Prostate gland (tissue), 2 donors: ENCODE results near the gene RASSF9. TPM values are rescaled to one million over a fixed set of nuclear protein-coding genes. Genes with fewer than 3 reads are reported as not detected.

Experiments
- DNase-seq: peaks from one replicate; pipeline ENCODE4 v3.0.0-alpha.2; 2019; ENCODE audit warnings: low spot score
- H3K27ac ChIP-seq, 2 donors: fragments of 200-600 bp; sonication (generic); 2 replicates each; pipeline ENCODE4 v1.5.1; 2017 to 2019
- H3K27me3 ChIP-seq: fragments of 200-600 bp; sonication (generic); replicated peaks from 2 replicates; pipeline ENCODE4 v1.5.1; 2019; ENCODE audit not compliant: insufficient read depth
- H3K36me3 ChIP-seq, 2 donors: fragments of 200-600 bp; sonication (generic); 1 replicate in 1 of 2; 2 replicates in 1 of 2; pipeline versions ENCODE4 v1.5.1 to v1.8.1; 2017 to 2019
- H3K4me1 ChIP-seq: fragments of 200-600 bp; sonication (generic); replicated peaks from 2 replicates; pipeline ENCODE4 v1.5.1; 2019
- H3K4me3 ChIP-seq, 2 donors: fragments of 200-600 bp; sonication (generic); 2 replicates each; pipeline ENCODE4 v1.5.1; 2017 to 2019
- H3K9me3 ChIP-seq: fragments of 200-600 bp; sonication (generic); 2 replicates; pipeline ENCODE4 v1.5.1; 2017
- POLR2A ChIP-seq: fragments of 450-650 bp; IDR thresholded peaks from one replicate; pipeline ENCODE4 v1.6.1; 2016; ENCODE audit warnings: antibody characterized with exemption, mild to moderate bottlenecking
- POLR2AphosphoS5 ChIP-seq: sonication (generic); formaldehyde crosslinking; IDR thresholded peaks from one replicate; pipeline ENCODE4 v1.6.1; 2017; ENCODE audit warnings: antibody characterized with exemption
- WGBS: methylation state at CpG from one replicate; pipeline ENCODE4 v1.1.5; 2018; 5-methylcytosine and 5-hydroxymethylcytosine counted together
- intact Hi-C: fragments of 100-400 bp; cut with DNase I; formaldehyde crosslinking; loops from one replicate; pipeline ENCODE4 v1.14.2; 2022
- total RNA-seq, 2 donors: library from RNA; depleted of rRNA; stranded (reverse); fragments of >200 nt; gene quantifications; one replicate each; pipeline ENCODE4 v1.1.0, GENCODE V29; 2016
- TF ChIP-seq, protein P1 (sequence below), 4 experiments: fragments of 200-600 bp in 2 of 4; fragments of 450-650 bp in 2 of 4; sonication (generic) in 2 of 4; IDR thresholded peaks; 1 replicate in 3 of 4; 2 replicates in 1 of 4; pipeline ENCODE4 v1.5.1; 2016 to 2019; ENCODE audit warnings: antibody characterized with exemption in 4 of 4, mild to moderate bottlenecking in 2 of 4, moderate library complexity in 2 of 4

Gene RASSF9
- total RNA-seq = 1 to 10 TPM; 1.4 to 3.5 TPM

DNA sequence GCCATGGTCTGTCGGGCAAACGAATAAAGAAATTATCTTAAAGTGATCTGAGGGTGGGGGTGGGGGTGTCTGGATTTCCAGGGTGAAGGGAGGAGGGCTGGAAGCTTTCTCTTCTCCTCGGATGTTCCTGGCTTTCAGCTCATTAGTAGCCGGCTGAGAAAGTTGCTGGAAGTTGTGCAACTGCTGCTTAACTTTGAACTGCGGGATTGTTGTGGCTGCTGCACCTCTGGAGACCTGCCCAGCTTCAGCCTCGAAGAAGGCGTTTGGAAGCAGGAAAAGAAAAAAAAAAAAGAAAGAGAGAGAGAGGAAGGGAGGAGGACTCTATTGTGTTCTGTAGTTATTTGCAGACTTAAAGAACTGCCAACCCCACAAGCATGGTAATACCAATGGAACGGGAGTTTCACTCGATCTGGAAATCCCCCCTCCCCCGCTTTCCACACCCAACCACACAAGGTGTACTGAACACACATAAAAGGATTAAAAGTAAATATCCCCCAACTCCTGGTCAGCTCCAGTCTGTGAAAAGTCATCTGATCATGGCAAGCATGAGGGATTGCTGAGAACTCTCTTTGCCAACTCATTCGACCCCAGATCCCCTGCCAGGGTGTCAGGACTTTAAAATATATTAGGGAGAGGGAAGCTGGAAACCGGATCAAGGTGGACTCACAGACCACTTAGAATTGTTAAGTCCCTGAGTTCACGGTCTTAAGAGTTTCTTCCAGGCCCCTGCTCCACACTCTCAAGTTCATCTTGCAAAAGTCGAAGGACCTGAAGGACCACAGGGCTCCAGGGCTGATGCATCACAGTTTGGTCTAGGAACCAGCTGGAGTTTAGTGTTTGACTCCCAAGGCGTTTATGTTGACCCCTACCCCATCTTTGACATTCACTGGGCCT is at the start of gene RASSF9:
Gene RASSF9, minus strand, starts transcription at position 213 of the 894 bp plus-strand sequence. Its CDS starts 208 bp downstream, at position 5.
- peak within 1 kb of the TSS; percentile 57 to 70 for H3K27ac ChIP-seq
- WGBS = 17% methylated on average over 15 of the region's 15 CpGs
- TF ChIP-seq, protein P1, sequence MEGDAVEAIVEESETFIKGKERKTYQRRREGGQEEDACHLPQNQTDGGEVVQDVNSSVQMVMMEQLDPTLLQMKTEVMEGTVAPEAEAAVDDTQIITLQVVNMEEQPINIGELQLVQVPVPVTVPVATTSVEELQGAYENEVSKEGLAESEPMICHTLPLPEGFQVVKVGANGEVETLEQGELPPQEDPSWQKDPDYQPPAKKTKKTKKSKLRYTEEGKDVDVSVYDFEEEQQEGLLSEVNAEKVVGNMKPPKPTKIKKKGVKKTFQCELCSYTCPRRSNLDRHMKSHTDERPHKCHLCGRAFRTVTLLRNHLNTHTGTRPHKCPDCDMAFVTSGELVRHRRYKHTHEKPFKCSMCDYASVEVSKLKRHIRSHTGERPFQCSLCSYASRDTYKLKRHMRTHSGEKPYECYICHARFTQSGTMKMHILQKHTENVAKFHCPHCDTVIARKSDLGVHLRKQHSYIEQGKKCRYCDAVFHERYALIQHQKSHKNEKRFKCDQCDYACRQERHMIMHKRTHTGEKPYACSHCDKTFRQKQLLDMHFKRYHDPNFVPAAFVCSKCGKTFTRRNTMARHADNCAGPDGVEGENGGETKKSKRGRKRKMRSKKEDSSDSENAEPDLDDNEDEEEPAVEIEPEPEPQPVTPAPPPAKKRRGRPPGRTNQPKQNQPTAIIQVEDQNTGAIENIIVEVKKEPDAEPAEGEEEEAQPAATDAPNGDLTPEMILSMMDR (IDR thresholded peaks at IDR 0.05) = no peak
- TF ChIP-seq POLR2AphosphoS5 = peak; percentile 44

DNA sequence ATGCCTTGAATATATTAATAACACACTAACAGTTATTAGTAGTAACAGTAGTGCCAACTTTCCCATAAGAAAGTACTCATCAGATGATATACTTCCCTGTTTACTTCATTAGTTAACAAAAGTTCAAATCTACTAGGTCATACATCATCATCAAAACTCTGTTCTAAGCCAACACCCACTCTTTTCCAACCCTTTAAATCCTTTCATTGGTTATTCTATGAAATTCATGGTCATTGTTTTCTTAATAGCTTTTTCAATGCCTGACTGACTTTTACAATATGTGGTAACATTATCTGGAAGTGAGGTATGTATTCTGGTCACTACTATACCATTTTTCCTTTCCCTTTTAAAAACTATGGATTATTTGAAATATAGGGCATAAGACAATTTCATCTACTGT is 47.6 kb upstream of the RASSF9 start:
- no peak for TF ChIP-seq POLR2AphosphoS5
- TF ChIP-seq, protein P1 (IDR thresholded peaks at IDR 0.05) = no peak
- no peak for TF ChIP-seq POLR2A
- Histone ChIP-seq H3K4me3 (no peak overlapping the region), H3K4me1 (no peaks in the 10 kb centered on the region), H3K9me3 (no peaks in the 10 kb centered on the region), H3K36me3 (no peaks in the 10 kb centered on the region), H3K27me3 (no peaks in the 10 kb centered on the region), H3K27ac (no peak overlapping the region)
- intact Hi-C loops = no loop called here
- no peak for DNase-seq

More for the DNA sequence above, at the start of gene RASSF9:
- Histone ChIP-seq H3K4me1 (no peaks in the 10 kb centered on the region), H3K36me3 (no peaks in the 10 kb centered on the region), H3K27me3 (no peaks in the 10 kb centered on the region), H3K4me3 (peak within 1 kb of the TSS; percentile 30 to 32), H3K9me3 (no peaks in the 10 kb centered on the region)
- DNase-seq = peak; percentile 68
- intact Hi-C loops = no loop called here

DNA sequence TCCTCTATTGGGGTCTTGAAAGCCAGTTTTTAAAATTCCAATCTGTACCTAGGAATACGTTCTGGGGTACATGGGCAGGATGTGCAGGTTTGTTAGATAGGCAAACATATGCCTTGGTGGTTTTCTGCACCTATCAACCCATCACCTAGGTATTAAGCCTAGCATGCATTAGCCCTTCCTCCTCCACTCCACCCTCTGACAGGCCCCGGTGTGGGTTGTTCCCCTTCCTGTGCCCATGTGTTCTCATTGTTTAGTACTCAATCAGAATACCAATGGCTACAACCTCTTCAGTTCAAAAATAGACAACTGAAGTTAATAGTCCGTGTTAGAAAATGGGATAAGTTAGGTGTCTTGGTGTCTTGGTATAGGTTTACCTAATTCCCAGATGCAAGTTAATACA is 41.2 kb upstream of the RASSF9 start:
- Histone ChIP-seq H3K9me3 (no peaks in the 10 kb centered on the region), H3K4me1 (no peaks in the 10 kb centered on the region), H3K27me3 (no peaks in the 10 kb centered on the region), H3K36me3 (no peaks in the 10 kb centered on the region), H3K27ac (no peak overlapping the region), H3K4me3 (no peak overlapping the region)
- WGBS = 69% methylated on average over 3 of the region's 3 CpGs
- DNase-seq = no peak
- TF ChIP-seq POLR2AphosphoS5 = no peak
- TF ChIP-seq POLR2A = no peak
- intact Hi-C loops = no loop called here

DNA sequence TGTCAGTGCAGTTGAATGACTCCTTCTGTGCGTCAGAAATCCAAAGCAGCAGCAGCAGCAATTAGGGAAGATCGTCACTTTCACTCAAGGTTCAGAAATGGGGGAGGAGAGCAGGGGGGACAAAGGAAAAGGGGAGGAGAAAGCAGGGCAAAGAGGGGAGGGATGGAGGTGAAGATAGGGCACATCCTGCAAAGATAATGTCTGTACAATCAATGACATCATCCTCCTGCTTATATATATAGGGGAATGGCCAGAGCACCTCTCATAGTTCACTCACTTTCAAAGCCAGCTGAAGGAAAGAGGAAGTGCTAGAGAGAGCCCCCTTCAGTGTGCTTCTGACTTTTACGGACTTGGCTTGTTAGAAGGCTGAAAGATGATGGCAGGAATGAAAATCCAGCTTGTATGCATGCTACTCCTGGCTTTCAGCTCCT is 37.8 kb upstream of the RASSF9 start, which contains the start of gene NTS:
Gene NTS, plus strand, starts transcription at position 265 of the 431 bp plus-strand sequence. Its CDS starts 109 bp downstream, at position 374.
- H3K9me3 ChIP-seq = no peaks in the 10 kb centered on the region
- H3K27me3 ChIP-seq = no peaks in the 10 kb centered on the region
- no peak for DNase-seq
- WGBS = 25% methylated on average over 3 of the region's 3 CpGs
- H3K27ac ChIP-seq = no peak within 1 kb of the TSS
- no peaks in the 10 kb centered on the region for H3K4me1 ChIP-seq
- no peak within 1 kb of the TSS for H3K4me3 ChIP-seq
- TF ChIP-seq, protein P1 (IDR thresholded peaks at IDR 0.05) = no peak
- TF ChIP-seq POLR2A (no peak), POLR2AphosphoS5 (no peak)
- H3K36me3 ChIP-seq = no peaks in the 10 kb centered on the region
- intact Hi-C loops = loop anchor here (5.0 kb wide), 1 partner anchor 402 kb away; no protein-coding TSS in a partner anchor

DNA sequence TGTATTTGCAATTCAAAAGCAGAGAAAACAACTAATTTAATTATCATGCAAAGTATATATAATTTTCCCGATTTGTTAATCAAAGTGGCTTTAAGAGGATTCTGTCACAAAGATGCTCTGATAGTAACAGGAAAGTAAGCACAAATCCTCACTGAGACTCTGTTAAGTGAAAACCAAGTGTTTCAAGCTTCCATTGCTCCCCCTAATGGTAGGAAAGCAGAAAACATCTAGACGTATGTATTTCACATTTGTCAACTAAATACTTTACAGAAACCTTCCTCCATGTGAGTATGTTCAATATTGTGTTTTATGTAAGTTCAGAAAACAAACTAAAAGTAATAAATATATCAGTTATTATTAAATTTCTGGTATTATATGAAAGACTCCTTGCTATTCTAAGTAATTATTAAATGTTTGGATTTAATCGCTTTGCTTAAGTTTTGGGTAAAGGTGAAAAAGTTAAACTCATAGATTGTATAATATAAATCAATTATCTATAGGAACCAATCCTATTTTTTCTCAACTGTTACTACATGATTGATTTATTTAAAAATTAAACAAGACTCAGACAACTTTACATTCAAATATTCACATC is 36.4 kb upstream of the RASSF9 start:
- H3K4me1 ChIP-seq = no peaks in the 10 kb centered on the region
- no peak overlapping the region for H3K27ac ChIP-seq
- no peak for DNase-seq
- no peaks in the 10 kb centered on the region for H3K36me3 ChIP-seq
- no peak for TF ChIP-seq POLR2AphosphoS5
- TF ChIP-seq, protein P1 (IDR thresholded peaks at IDR 0.05) = peak; percentile 17 to 65 (median 50)
- H3K27me3 ChIP-seq = no peaks in the 10 kb centered on the region
- WGBS = 32% methylated on average over 3 of the region's 3 CpGs
- no peaks in the 10 kb centered on the region for H3K9me3 ChIP-seq
- H3K4me3 ChIP-seq = no peak overlapping the region
- intact Hi-C loops = loop anchor here (5.0 kb wide), 1 partner anchor 400 kb away; no protein-coding TSS in a partner anchor
